ENCODE measurements around the gene SPTBN1.

DNA sequence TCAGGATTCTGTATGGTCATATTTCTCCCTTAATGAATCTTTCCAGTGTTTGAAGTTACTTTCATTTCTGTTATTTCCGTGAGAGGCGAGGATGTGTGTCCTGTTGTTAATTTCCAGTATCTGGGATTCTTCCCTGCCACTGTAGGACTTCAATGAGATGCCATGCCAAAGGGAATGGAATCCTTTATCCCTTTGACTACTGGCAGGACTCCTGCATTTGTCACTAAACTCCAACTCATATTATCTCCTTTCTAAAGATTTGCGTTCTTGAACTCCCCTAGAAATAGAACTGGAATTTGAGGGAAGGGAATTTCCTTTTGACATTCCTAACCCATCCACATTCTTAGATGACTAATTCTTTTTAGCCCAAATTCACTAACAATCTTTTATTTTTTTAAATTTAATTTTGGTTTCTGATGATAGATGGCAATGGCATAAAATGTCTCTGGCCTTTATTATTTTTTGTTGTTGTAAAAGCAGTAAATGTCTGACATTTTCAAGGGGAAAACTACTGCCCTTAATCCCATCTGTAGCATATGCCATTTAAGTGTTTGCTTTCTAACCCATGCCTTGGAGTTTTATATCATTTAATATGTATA, 179.5 kb downstream of the SPTBN1 start:
- TF ChIP-seq CREB1 (IDR thresholded peaks at IDR 0.05; ENCODE audit: low read depth) (no peak), RAD21 (IDR thresholded peaks at IDR 0.05; ENCODE audit: low read depth) (no peak), CEBPB (IDR thresholded peaks at IDR 0.05) (no peak), EP300 (IDR thresholded peaks at IDR 0.05; ENCODE audit: borderline replicate concordance) (no peak), TAF1 (IDR thresholded peaks at IDR 0.05; ENCODE audit: low read depth) (no peak), ZBTB7A (IDR thresholded peaks at IDR 0.05; ENCODE audit: low read depth) (no peak), EGR1 (IDR thresholded peaks at IDR 0.05) (no peak), YY1 (IDR thresholded peaks at IDR 0.05; ENCODE audit: low read depth) (no peak), NFIC (IDR thresholded peaks at IDR 0.05) (no peak), FOXM1 (IDR thresholded peaks at IDR 0.05; ENCODE audit: borderline replicate concordance, low read depth) (no peak), TCF12 (IDR thresholded peaks at IDR 0.05; ENCODE audit: low read depth) (no peak), TEAD4 (IDR thresholded peaks at IDR 0.05) (no peak)
- TF ChIP-seq, protein P1, sequence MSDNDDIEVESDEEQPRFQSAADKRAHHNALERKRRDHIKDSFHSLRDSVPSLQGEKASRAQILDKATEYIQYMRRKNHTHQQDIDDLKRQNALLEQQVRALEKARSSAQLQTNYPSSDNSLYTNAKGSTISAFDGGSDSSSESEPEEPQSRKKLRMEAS (IDR thresholded peaks at IDR 0.05), result no peak
- TF ChIP-seq, protein P2, sequence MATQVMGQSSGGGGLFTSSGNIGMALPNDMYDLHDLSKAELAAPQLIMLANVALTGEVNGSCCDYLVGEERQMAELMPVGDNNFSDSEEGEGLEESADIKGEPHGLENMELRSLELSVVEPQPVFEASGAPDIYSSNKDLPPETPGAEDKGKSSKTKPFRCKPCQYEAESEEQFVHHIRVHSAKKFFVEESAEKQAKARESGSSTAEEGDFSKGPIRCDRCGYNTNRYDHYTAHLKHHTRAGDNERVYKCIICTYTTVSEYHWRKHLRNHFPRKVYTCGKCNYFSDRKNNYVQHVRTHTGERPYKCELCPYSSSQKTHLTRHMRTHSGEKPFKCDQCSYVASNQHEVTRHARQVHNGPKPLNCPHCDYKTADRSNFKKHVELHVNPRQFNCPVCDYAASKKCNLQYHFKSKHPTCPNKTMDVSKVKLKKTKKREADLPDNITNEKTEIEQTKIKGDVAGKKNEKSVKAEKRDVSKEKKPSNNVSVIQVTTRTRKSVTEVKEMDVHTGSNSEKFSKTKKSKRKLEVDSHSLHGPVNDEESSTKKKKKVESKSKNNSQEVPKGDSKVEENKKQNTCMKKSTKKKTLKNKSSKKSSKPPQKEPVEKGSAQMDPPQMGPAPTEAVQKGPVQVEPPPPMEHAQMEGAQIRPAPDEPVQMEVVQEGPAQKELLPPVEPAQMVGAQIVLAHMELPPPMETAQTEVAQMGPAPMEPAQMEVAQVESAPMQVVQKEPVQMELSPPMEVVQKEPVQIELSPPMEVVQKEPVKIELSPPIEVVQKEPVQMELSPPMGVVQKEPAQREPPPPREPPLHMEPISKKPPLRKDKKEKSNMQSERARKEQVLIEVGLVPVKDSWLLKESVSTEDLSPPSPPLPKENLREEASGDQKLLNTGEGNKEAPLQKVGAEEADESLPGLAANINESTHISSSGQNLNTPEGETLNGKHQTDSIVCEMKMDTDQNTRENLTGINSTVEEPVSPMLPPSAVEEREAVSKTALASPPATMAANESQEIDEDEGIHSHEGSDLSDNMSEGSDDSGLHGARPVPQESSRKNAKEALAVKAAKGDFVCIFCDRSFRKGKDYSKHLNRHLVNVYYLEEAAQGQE (IDR thresholded peaks at IDR 0.05; ENCODE audit: low read depth), result no peak
